ENCODE measurements around the gene ASXL1. TPM values are rescaled to one million over a fixed set of nuclear protein-coding genes. Genes with fewer than 3 reads are reported as not detected.
"Not testable (repeated sequence)": the region's sequence is repeated elsewhere in the genome, so short reads cannot be mapped to it uniquely, and the experiment has no call there.

ASXL1 gene
- total and polyA plus RNA-seq, 2 donors from 2014 or later: 16.2 to 71.1 TPM

DNA sequence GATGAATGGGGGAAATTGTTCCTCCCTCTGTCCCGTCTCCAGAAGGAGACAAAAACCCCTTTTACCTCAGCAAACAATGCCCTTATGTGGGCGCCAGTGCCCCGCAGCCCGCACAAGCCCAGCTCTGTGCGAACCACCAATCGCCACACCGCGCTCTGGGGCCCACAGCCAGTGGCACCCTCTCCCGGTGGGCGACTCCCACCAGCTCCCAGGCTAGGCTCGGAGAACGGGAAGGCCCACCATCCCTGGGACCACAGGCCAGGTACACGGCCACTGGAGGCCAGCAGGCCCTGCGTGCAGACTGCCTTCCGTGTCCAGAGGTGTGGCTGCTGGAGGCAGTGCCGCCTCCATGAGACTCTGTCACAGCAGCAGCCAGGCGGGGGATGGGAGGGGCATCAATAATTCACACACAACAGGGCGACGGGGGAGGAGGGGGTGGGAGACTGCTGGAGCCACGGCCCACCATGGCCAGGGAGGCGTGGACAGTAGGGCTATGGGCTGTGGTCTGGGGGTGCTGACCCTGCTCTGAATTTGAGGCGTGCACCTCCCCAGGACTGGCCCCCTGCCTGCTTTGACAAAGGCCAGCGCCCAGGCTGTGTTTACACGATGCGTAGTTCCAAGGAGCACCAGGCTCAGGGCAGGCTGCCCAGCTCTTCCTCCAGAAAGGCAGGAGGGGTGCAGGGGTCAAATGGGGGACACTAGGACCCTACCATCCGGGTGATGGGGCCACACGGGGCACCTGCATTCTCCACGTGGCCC lies 105.7 kb downstream of the ASXL1 start:
- Histone ChIP-seq H3K36me3 (ENCODE audit: control insufficient read depth in 2 of 3, insufficient read depth in 3 of 3, low read length in 3 of 3) (peaks cover 0 to 2% (median 0%) of the 10 kb centered on the region in 3 donors), H3K27ac (ENCODE audit: low read depth in 2 of 2, low read length in 2 of 2) (peak overlapping the region; percentile 62 to 78), H3K9me3 (ENCODE audit: control insufficient read depth in 2 of 3, insufficient read depth in 1 of 3, low read length in 3 of 3) (no peaks in the 10 kb centered on the region), H3K9ac (ENCODE audit: low read length in 3 of 3) (peak overlapping the region in 1 of 3 donors; percentile 40), H3K4me1 (ENCODE audit: control insufficient read depth in 2 of 3, insufficient read depth in 2 of 3, low read depth in 1 of 3, low read length in 3 of 3) (peaks cover 0 to 44% (median 30%) of the 10 kb centered on the region in 3 donors), H3K4me3 (ENCODE audit: low read length in 3 of 3) (no peak overlapping the region), H3K27me3 (ENCODE audit: control insufficient read depth, insufficient read depth, low read length) (no peaks in the 10 kb centered on the region)
- intact Hi-C loops (cut with DNase I): no loop called here
- DNase-seq: peak; percentile 78 to 88 (median 84)
- TF ChIP-seq, protein P1, sequence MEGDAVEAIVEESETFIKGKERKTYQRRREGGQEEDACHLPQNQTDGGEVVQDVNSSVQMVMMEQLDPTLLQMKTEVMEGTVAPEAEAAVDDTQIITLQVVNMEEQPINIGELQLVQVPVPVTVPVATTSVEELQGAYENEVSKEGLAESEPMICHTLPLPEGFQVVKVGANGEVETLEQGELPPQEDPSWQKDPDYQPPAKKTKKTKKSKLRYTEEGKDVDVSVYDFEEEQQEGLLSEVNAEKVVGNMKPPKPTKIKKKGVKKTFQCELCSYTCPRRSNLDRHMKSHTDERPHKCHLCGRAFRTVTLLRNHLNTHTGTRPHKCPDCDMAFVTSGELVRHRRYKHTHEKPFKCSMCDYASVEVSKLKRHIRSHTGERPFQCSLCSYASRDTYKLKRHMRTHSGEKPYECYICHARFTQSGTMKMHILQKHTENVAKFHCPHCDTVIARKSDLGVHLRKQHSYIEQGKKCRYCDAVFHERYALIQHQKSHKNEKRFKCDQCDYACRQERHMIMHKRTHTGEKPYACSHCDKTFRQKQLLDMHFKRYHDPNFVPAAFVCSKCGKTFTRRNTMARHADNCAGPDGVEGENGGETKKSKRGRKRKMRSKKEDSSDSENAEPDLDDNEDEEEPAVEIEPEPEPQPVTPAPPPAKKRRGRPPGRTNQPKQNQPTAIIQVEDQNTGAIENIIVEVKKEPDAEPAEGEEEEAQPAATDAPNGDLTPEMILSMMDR (IDR thresholded peaks at IDR 0.05; ENCODE audit: borderline replicate concordance, extremely low read depth, insufficient read depth): no peak
- FAIRE-seq: no peak

DNA sequence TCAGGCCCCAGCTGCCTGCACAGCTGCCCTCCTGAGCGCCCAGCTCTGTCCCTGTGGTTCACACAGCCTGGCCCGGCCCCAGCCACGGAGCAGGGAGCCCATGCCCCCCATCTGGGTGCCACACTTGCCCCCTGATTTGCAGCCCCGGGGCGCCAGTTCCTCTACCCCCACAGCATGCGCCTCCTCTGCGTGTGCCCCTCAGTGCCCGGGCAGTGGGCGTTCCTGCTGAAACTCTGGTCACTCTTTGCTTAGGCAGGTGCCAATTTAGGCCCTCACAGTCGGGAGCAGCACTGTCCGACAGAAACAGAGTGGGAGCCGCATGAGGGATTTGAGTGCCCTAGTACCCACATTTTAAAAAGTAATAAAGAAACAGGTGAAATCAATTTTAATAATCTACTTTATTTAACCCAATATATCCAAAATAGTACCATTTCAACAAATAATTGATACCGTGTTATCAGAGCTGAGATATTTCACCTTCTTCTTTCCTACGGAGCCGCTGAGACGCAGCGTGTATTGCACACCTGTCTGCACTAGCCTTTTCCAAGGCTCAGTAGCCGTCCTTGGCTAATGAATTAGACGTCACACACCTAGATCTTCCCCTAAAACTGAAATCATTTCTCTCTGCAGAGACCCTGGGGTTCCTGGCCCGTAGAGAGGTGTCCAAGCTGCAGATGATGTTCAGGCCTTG lies 106.4 kb downstream of the ASXL1 start:
- Histone ChIP-seq H3K9ac (ENCODE audit: low read length in 3 of 3) (peak overlapping the region in 1 of 3 donors; percentile 19), H3K36me3 (ENCODE audit: control insufficient read depth in 2 of 3, insufficient read depth in 3 of 3, low read length in 3 of 3) (peaks cover 0 to 2% (median 0%) of the 10 kb centered on the region in 3 donors), H3K27ac (ENCODE audit: low read depth in 2 of 2, low read length in 2 of 2) (peak overlapping the region; percentile 78 to 85), H3K4me1 (ENCODE audit: control insufficient read depth in 2 of 3, insufficient read depth in 2 of 3, low read depth in 1 of 3, low read length in 3 of 3) (peaks cover 0 to 44% (median 30%) of the 10 kb centered on the region in 3 donors), H3K27me3 (ENCODE audit: control insufficient read depth, insufficient read depth, low read length) (no peaks in the 10 kb centered on the region), H3K4me3 (ENCODE audit: low read length in 3 of 3) (no peak overlapping the region), H3K9me3 (ENCODE audit: control insufficient read depth in 2 of 3, insufficient read depth in 1 of 3, low read length in 3 of 3) (no peaks in the 10 kb centered on the region)
- FAIRE-seq (no peak), DNase-seq (no peak)
- TF ChIP-seq, protein P1 (IDR thresholded peaks at IDR 0.05; ENCODE audit: borderline replicate concordance, extremely low read depth, insufficient read depth): no peak
- intact Hi-C loops (cut with DNase I): no loop called here

DNA sequence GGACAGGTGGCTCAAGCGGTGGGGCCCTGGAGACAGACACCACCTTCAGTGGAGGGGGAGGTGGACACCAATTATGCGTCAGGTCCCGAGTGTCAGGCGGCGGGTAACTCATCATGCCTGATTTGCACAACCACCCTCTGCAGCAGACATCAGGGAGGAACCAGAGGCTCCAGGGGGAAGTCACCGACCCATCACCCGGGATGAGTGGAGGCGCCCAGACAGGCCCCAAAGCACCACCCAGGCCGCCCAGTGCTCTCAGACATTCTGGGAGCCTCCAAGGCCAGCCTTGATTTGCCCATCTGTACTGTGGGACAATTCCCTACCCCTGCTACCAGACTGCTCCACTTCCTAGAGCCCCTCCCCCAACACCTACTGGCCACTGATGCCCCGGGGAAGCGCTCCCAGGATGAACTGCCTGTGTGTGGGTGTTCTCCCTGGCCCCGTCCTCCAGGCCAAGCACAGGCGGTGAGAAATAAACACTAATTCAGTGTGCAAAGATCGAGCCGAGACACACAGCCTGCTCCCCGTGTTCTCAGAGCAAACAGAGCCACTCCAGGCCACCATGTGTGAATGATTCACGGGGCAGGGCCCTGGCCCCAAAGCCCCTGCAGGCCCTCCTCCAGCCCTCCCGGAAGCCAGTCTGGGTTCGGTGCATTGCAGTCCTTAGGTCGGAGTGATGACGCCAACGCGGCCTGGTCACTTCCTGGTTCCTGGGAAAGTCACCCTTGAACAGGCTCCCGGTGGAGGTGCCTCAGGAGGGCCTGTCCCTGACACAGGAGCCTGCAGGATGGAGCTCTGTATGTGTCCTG lies 107.2 kb downstream of the ASXL1 start:
- FAIRE-seq: no peak
- TF ChIP-seq, protein P1 (IDR thresholded peaks at IDR 0.05; ENCODE audit: borderline replicate concordance, extremely low read depth, insufficient read depth): no peak
- peak; percentile 77 to 96 (median 85) for DNase-seq
- Histone ChIP-seq H3K9ac (ENCODE audit: low read length in 3 of 3) (peak overlapping the region in 1 of 3 donors; percentile 49), H3K9me3 (ENCODE audit: control insufficient read depth in 2 of 3, insufficient read depth in 1 of 3, low read length in 3 of 3) (no peaks in the 10 kb centered on the region), H3K36me3 (ENCODE audit: control insufficient read depth in 2 of 3, insufficient read depth in 3 of 3, low read length in 3 of 3) (peaks cover 0 to 2% (median 0%) of the 10 kb centered on the region in 3 donors), H3K27me3 (ENCODE audit: control insufficient read depth, insufficient read depth, low read length) (no peaks in the 10 kb centered on the region), H3K27ac (ENCODE audit: low read depth in 2 of 2, low read length in 2 of 2) (peak overlapping the region; percentile 78 to 85), H3K4me1 (ENCODE audit: control insufficient read depth in 2 of 3, insufficient read depth in 2 of 3, low read depth in 1 of 3, low read length in 3 of 3) (peaks cover 0 to 50% (median 30%) of the 10 kb centered on the region in 3 donors), H3K4me3 (ENCODE audit: low read length in 3 of 3) (no peak overlapping the region)
- intact Hi-C loops (cut with DNase I): no loop called here

DNA sequence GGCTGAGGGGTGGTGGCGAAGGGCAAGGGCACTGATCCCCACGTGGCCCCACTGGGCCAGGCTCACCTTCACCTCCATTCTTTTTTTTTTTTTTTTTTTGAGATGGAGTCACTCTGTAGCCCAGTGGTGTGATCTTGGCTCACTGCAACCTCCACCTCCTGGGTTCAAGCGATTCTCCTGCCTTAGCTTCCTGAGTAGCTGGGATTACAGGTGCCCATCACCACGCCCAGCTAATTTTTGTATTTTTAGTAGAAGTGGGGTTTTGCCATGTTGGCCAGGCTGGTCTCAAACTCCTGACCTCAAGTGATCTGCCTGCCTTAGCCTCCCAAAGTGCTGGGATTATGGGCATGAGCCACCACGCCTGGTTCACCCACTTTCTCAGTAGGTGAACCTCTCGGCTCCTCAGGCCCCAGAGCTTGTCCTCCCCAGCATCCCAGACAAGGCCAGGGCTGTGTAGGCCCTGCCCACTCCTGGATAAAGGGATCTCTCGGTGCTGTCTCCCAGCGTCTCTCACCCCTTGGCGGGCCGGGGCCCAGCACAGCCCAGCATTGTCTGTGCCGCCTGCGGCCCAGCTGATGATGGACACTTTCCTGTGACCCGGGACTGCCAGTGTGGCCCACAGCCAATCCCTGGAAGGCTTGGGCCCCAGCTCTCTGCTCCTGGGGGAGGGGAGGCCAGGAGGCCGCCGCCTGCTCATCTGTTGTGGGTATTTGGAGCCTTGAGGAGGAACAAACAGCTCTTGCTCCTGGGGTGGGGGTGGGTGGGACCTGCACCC lies 108.0 kb downstream of the ASXL1 start:
- H3K4me3 ChIP-seq (ENCODE audit: low read length in 3 of 3); intact Hi-C loops (cut with DNase I); H3K9me3 ChIP-seq (ENCODE audit: control insufficient read depth in 2 of 3, insufficient read depth in 1 of 3, low read length in 3 of 3); H3K36me3 ChIP-seq (ENCODE audit: control insufficient read depth in 2 of 3, insufficient read depth in 3 of 3, low read length in 3 of 3); FAIRE-seq; H3K27me3 ChIP-seq (ENCODE audit: control insufficient read depth, insufficient read depth, low read length): not testable (repeated sequence)
- Histone ChIP-seq H3K9ac (ENCODE audit: low read length in 3 of 3) (peak overlapping the region in 1 of 3 donors; percentile 49), H3K4me1 (ENCODE audit: control insufficient read depth in 2 of 3, insufficient read depth in 2 of 3, low read depth in 1 of 3, low read length in 3 of 3) (peaks cover 0 to 58% (median 30%) of the 10 kb centered on the region in 3 donors), H3K27ac (ENCODE audit: low read depth in 2 of 2, low read length in 2 of 2) (peak overlapping the region; percentile 78 to 79)
- DNase-seq: peak in 1 of 5 donors; percentile 76
